Testis (tissue), 3 donors: ENCODE data around the gene CHMP6. TPM values are rescaled to one million over a fixed set of nuclear protein-coding genes. Genes with fewer than 3 reads are reported as not detected.

Experiments used
- DNase-seq: peaks from one replicate; pipeline ENCODE4 v3.0.0-alpha.2; 2019
- H3K27ac ChIP-seq, 2 donors: fragments of 200-600 bp; sonication (generic); one replicate each; pipeline ENCODE4 v1.5.1; 2019
- H3K27me3 ChIP-seq: fragments of 200-600 bp; sonication (generic); one replicate; pipeline ENCODE4 v1.5.1; 2019
- H3K36me3 ChIP-seq: fragments of 200-600 bp; sonication (generic); one replicate; pipeline ENCODE4 v1.5.1; 2017; ENCODE audit warnings: low read depth; ENCODE audit errors: missing control alignments
- H3K4me1 ChIP-seq: fragments of 200-600 bp; sonication (generic); one replicate; pipeline ENCODE4 v1.5.1; 2019
- H3K4me3 ChIP-seq, 2 donors: fragments of 200-600 bp; sonication (generic); one replicate each; pipeline ENCODE4 v1.5.1; 2017 to 2019
- H3K9me3 ChIP-seq: fragments of 200-600 bp; sonication (generic); one replicate; pipeline ENCODE4 v1.5.1; 2017
- POLR2A ChIP-seq: fragments of 450-650 bp; IDR thresholded peaks from one replicate; pipeline ENCODE4 v1.6.1; 2017; ENCODE audit warnings: antibody characterized with exemption, mild to moderate bottlenecking, moderate library complexity
- WGBS, 2 donors: methylation state at CpG; one replicate each; pipeline ENCODE4 v1.1.5; 2018; 5-methylcytosine and 5-hydroxymethylcytosine counted together
- intact Hi-C: fragments of 100-400 bp; cut with DNase I; formaldehyde crosslinking; loops from one replicate; pipeline ENCODE4 v1.15.1; 2023; ENCODE audit warnings: low total_unique reads
- polyA plus RNA-seq: library from polyadenylated mRNA; stranded (reverse); fragments of 350-450 nt; fragmentation: Illumina TruSeq; extraction: RNeasy Lipid Tissue Mini Kit (QIAGEN cat#74804); gene quantifications from one replicate; pipeline ENCODE4 v1.2.3, GENCODE V29; 2014; ENCODE audit warnings: low read depth, low replicate concordance; ENCODE audit not compliant: insufficient read depth
- total RNA-seq, 2 donors: library from RNA; depleted of rRNA; stranded (reverse); fragments of >200 nt; gene quantifications; one replicate each; pipeline ENCODE4 v1.2.3, GENCODE V29; 2016
- TF ChIP-seq, protein P1 (sequence below), 3 experiments: fragments of 450-650 bp in 2 of 3; fragments of 200-600 bp in 1 of 3; sonication (generic) in 1 of 3; IDR thresholded peaks; one replicate each; pipeline ENCODE4 v1.5.1; 2016 to 2019; ENCODE audit warnings: antibody characterized with exemption in 3 of 3, mild to moderate bottlenecking in 2 of 3, moderate library complexity in 1 of 3

Gene CHMP6
- total and polyA plus RNA-seq, 3 donors from 2014 or later, result 18.5 to 29.8 (median 28.2) TPM

GRCh38 chr17:81048827-81049371 is 57.3 kb downstream of the CHMP6 start:
- 81 to 91% methylated on average over 9 to 24 of the region's 28 CpGs for WGBS, 2 donors
- TF ChIP-seq, protein P1, sequence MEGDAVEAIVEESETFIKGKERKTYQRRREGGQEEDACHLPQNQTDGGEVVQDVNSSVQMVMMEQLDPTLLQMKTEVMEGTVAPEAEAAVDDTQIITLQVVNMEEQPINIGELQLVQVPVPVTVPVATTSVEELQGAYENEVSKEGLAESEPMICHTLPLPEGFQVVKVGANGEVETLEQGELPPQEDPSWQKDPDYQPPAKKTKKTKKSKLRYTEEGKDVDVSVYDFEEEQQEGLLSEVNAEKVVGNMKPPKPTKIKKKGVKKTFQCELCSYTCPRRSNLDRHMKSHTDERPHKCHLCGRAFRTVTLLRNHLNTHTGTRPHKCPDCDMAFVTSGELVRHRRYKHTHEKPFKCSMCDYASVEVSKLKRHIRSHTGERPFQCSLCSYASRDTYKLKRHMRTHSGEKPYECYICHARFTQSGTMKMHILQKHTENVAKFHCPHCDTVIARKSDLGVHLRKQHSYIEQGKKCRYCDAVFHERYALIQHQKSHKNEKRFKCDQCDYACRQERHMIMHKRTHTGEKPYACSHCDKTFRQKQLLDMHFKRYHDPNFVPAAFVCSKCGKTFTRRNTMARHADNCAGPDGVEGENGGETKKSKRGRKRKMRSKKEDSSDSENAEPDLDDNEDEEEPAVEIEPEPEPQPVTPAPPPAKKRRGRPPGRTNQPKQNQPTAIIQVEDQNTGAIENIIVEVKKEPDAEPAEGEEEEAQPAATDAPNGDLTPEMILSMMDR (IDR thresholded peaks at IDR 0.05), result no peak
- no peak for TF ChIP-seq POLR2A
- intact Hi-C loops, result no loop called here
- no peaks in the 10 kb centered on the region for H3K27me3 ChIP-seq
- H3K27ac ChIP-seq, result no peak overlapping the region
- no peak for DNase-seq
- H3K4me1 ChIP-seq, result peaks cover 28% of the 10 kb centered on the region
- no peak overlapping the region for H3K4me3 ChIP-seq
- no peaks in the 10 kb centered on the region for H3K9me3 ChIP-seq
- no peaks in the 10 kb centered on the region for H3K36me3 ChIP-seq

GRCh38 chr17:81049372-81049911 is 57.8 kb downstream of the CHMP6 start:
- Histone ChIP-seq H3K36me3 (no peaks in the 10 kb centered on the region), H3K4me1 (peaks cover 23% of the 10 kb centered on the region), H3K27me3 (no peaks in the 10 kb centered on the region), H3K27ac (no peak overlapping the region), H3K9me3 (no peaks in the 10 kb centered on the region), H3K4me3 (no peak overlapping the region)
- 63 to 84% methylated on average over 13 to 17 of the region's 17 CpGs for WGBS, 2 donors
- intact Hi-C loops, result no loop called here
- TF ChIP-seq, protein P1 (IDR thresholded peaks at IDR 0.05), result no peak
- TF ChIP-seq POLR2A, result no peak
- no peak for DNase-seq

Other genes starting within 250 kb of the CHMP6 start
- gene BAIAP2, start 43.3 kb downstream of the CHMP6 start, total RNA-seq, result 10 to 100 TPM; 67.3 to 67.5 TPM
- 36.7 TPM for gene BAIAP2, start 43.3 kb downstream of the CHMP6 start, polyA plus RNA-seq
- not detected for gene PVALEF, start 173.7 kb downstream of the CHMP6 start, total RNA-seq
- not detected for gene PVALEF, start 173.7 kb downstream of the CHMP6 start, polyA plus RNA-seq
- gene AATK, start 174.4 kb downstream of the CHMP6 start, total RNA-seq, result 1 to 10 TPM; 3.8 to 5.6 TPM
- 3.5 TPM for gene AATK, start 174.4 kb downstream of the CHMP6 start, polyA plus RNA-seq
- 10 to 100 TPM; 42.9 to 48.7 TPM for gene CEP131, start 231.1 kb downstream of the CHMP6 start, total RNA-seq
- 28.9 TPM for gene CEP131, start 231.1 kb downstream of the CHMP6 start, polyA plus RNA-seq
- gene TEPSIN, start 247.2 kb downstream of the CHMP6 start, total RNA-seq, result 10 to 100 TPM; 55.4 to 83.0 TPM
- gene TEPSIN, start 247.2 kb downstream of the CHMP6 start, polyA plus RNA-seq, result 32.0 TPM
- gene NDUFAF8, start 247.5 kb downstream of the CHMP6 start, total RNA-seq, result 10 to 100 TPM; 61.1 to 63.4 TPM
- 62.5 TPM for gene NDUFAF8, start 247.5 kb downstream of the CHMP6 start, polyA plus RNA-seq